Fibroblast of lung (primary cell): ENCODE results near the gene ZSWIM7. TPM values are rescaled to one million over a fixed set of nuclear protein-coding genes. Genes with fewer than 3 reads are reported as not detected.

Experiments
- DNase-seq, 2 donors: peaks; one replicate each; pipeline versions ENCODE4 v3.0.0 to v3.0.0-alpha.2; 2010; ENCODE audit warnings: low read depth in 2 of 2
- H2AFZ ChIP-seq: 2 replicates; pipeline ENCODE4 v1.5.1; 2012; ENCODE audit warnings: low read length, control low read depth, inconsistent platforms
- H3K27ac ChIP-seq: 2 replicates; pipeline ENCODE4 v1.5.1; 2011; ENCODE audit warnings: low read length, control low read depth; ENCODE audit not compliant: insufficient read depth
- H3K27me3 ChIP-seq: 2 replicates; pipeline ENCODE4 v1.5.1; 2011; ENCODE audit warnings: mild to moderate bottlenecking, low read length; ENCODE audit not compliant: control insufficient read depth, insufficient read depth
- H3K36me3 ChIP-seq: 2 replicates; pipeline ENCODE4 v1.5.1; 2011; ENCODE audit warnings: low read length; ENCODE audit not compliant: control insufficient read depth, insufficient read depth
- H3K4me1 ChIP-seq: 2 replicates; pipeline ENCODE4 v1.5.1; 2011; ENCODE audit warnings: low read length; ENCODE audit not compliant: control insufficient read depth, insufficient read depth; ENCODE audit errors: extremely low read depth
- H3K4me2 ChIP-seq: 2 replicates; pipeline ENCODE4 v1.5.1; 2011; ENCODE audit warnings: low read length, control low read depth; ENCODE audit not compliant: insufficient read depth; ENCODE audit errors: extremely low read depth
- H3K4me3 ChIP-seq, 4 experiments: fragments of 200-600 bp in 1 of 4; sonication (generic) in 1 of 4; replicated peaks in 1 of 4; 2 replicates each; pipeline ENCODE4 v1.5.1; 2011 to 2016; ENCODE audit warnings: low read length in 4 of 4, low read depth in 3 of 4, mild to moderate bottlenecking in 3 of 4, control low read depth in 2 of 4, inconsistent platforms in 1 of 4, mixed read lengths in 1 of 4; ENCODE audit not compliant: insufficient read depth in 1 of 4; ENCODE audit errors: control extremely low read depth in 1 of 4
- H3K79me2 ChIP-seq: 2 replicates; pipeline ENCODE4 v1.5.1; 2012; ENCODE audit warnings: mild to moderate bottlenecking, low read length, inconsistent platforms; ENCODE audit not compliant: control insufficient read depth, insufficient read depth
- H3K9ac ChIP-seq: 2 replicates; pipeline ENCODE4 v1.5.1; 2011; ENCODE audit warnings: mild to moderate bottlenecking, low read length, control low read depth; ENCODE audit not compliant: insufficient read depth
- H3K9me3 ChIP-seq: 2 replicates; pipeline ENCODE4 v1.5.1; 2012; ENCODE audit warnings: low read depth, low read length; ENCODE audit not compliant: control insufficient read depth, insufficient read depth
- H4K20me1 ChIP-seq: 2 replicates; pipeline ENCODE4 v1.5.1; 2011; ENCODE audit warnings: low read length; ENCODE audit not compliant: control insufficient read depth, insufficient read depth; ENCODE audit errors: extremely low read depth
- EZH2 ChIP-seq: IDR thresholded peaks from 2 replicates; pipeline ENCODE4 v1.5.1; 2012; ENCODE audit warnings: low read length, control low read depth, mild to moderate bottlenecking; ENCODE audit errors: missing control alignments
- polyA plus RNA-seq, 2 donors: library from polyadenylated mRNA; depleted of rRNA in 1 of 2; stranded (reverse) in 1 of 2; unstranded in 1 of 2; fragments of >200 nt; gene quantifications; 2 replicates each; pipeline ENCODE4 v1.2.1, GENCODE V29; 2011 to 2012; ENCODE audit warnings: missing spikeins in 1 of 2
- total RNA-seq: library from RNA; depleted of rRNA; stranded (reverse); fragments of >200 nt; gene quantifications from 2 replicates; pipeline ENCODE4 v1.2.1, GENCODE V29; 2014
- TF ChIP-seq, protein P1 (sequence below), 2 donors: IDR thresholded peaks in 1 of 2; conservative IDR thresholded peaks in 1 of 2; 1 replicate in 1 of 2; 2 replicates in 1 of 2; pipeline ENCODE4 v1.5.1; 2011 to 2012; ENCODE audit warnings: low read length in 2 of 2, control low read depth in 1 of 2, inconsistent platforms in 1 of 2, low read depth in 1 of 2, mild to moderate bottlenecking in 1 of 2

The ZSWIM7 gene
- total and polyA plus RNA-seq, 2 donors (not counting 1 experiment from before 2014, with no cell fraction given): 17.6 to 28.9 TPM

DNA sequence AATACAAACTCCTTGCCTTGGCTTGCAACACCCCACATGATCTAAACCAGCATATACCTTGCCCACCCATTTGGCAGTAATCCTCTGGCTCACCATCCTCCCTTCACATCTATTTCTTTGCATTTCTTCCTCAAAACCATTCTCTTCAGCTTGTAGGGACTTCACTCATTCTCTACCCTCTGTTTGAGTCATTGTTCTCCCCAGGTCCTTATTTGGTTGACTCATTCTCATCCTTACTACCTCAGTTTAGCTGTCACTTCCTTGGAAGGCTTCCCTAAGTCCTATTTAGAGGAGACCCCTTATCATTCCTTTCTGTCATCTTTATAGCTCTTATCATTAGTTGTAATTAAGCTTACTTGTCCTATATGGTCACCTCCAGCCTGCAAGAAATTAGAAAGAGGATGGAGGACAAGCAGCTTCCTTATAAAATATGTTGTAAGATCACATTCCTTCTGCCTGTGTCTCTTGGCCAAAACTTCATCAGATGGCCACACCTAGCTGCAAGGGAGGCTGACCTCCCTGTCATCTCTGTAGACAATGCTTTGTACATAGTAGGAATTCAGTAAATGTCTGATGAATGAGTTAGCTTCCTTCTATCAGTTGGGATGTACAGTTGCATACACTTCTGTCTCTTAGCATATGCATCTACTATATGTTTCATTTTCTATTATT lies 1.9 kb upstream of the ZSWIM7 start:
- Histone ChIP-seq H3K4me1 (peaks cover 6% of the 10 kb centered on the region), H4K20me1 (peaks cover 2% of the 10 kb centered on the region), H3K27me3 (no peaks in the 10 kb centered on the region), H3K36me3 (peaks cover 11% of the 10 kb centered on the region), H3K79me2 (peaks cover 20% of the 10 kb centered on the region), H3K4me3 (peak overlapping the region; percentile 66 to 87 (median 83)), H2AFZ (no peak overlapping the region), H3K9me3 (no peaks in the 10 kb centered on the region), H3K27ac (no peak overlapping the region), H3K4me2 (peak overlapping the region; percentile 99), H3K9ac (no peak overlapping the region)
- TF ChIP-seq EZH2: no peak
- TF ChIP-seq, protein P1, sequence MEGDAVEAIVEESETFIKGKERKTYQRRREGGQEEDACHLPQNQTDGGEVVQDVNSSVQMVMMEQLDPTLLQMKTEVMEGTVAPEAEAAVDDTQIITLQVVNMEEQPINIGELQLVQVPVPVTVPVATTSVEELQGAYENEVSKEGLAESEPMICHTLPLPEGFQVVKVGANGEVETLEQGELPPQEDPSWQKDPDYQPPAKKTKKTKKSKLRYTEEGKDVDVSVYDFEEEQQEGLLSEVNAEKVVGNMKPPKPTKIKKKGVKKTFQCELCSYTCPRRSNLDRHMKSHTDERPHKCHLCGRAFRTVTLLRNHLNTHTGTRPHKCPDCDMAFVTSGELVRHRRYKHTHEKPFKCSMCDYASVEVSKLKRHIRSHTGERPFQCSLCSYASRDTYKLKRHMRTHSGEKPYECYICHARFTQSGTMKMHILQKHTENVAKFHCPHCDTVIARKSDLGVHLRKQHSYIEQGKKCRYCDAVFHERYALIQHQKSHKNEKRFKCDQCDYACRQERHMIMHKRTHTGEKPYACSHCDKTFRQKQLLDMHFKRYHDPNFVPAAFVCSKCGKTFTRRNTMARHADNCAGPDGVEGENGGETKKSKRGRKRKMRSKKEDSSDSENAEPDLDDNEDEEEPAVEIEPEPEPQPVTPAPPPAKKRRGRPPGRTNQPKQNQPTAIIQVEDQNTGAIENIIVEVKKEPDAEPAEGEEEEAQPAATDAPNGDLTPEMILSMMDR (conservative IDR thresholded peaks at IDR 0.05 in 1 of 2, IDR thresholded peaks at IDR 0.05 in 1 of 2; ENCODE audit: low read depth in 1 of 2, low read length in 2 of 2): no peak
- no peak for DNase-seq

DNA sequence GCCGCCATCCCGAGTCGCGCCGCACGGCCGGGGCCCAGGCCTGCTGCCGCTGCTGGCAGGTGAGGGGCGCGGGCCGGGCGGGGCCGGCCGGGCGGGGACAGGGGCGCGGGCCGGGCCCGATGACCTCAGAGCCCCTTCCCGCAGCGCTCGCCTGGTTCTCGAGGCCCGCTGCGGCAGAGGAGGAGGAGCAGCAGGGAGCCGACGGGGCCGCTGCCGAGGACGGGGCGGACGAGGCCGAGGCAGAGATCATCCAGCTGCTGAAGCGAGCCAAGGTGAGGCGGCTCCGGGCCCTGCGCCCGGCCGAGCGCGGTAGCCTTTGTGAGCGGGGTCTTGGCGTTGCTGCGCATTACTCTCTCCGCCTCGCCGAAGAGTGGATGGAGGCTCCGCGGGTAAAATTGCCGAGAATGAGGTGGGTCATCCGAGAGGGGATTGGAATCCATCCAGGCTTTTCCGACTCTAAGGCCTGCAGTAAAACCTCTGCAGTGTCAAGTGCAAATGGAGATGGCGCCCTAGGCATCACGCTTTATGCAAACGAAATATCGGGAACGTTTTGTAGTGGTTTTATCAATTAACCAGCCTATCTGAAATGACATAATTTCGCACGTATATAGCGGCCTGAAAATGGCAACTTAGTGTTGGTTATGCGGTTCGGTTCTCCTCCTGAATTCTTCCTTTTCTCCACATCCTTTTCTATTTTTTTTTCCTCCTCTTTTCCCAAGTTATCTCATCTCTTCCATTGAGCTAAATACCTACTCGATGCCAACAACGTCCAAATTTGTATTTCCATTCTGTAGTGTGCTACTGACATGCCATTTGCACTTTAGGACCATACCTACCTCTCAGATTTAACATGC lies 697 bp upstream of the ZSWIM7 start:
- Histone ChIP-seq H3K36me3 (peaks cover 11% of the 10 kb centered on the region), H2AFZ (peak overlapping the region; percentile 3), H3K4me2 (peak overlapping the region; percentile 99), H3K9me3 (no peaks in the 10 kb centered on the region), H3K4me3 (peak overlapping the region; percentile 66 to 87 (median 83)), H3K9ac (peak overlapping the region; percentile 93), H3K27me3 (no peaks in the 10 kb centered on the region), H4K20me1 (peaks cover 2% of the 10 kb centered on the region), H3K79me2 (peaks cover 20% of the 10 kb centered on the region), H3K27ac (peak overlapping the region; percentile 98), H3K4me1 (peaks cover 6% of the 10 kb centered on the region)
- TF ChIP-seq, protein P1 (conservative IDR thresholded peaks at IDR 0.05 in 1 of 2, IDR thresholded peaks at IDR 0.05 in 1 of 2; ENCODE audit: low read depth in 1 of 2, low read length in 2 of 2): no peak
- TF ChIP-seq EZH2: no peak
- DNase-seq: peak; percentile 39 to 41

GRCh38 chr17:15998031-15998562 lies 1.4 kb downstream of the ZSWIM7 start:
- Histone ChIP-seq H3K27me3 (no peaks in the 10 kb centered on the region), H2AFZ (no peak overlapping the region), H4K20me1 (peaks cover 2% of the 10 kb centered on the region), H3K36me3 (peaks cover 7% of the 10 kb centered on the region), H3K4me1 (peaks cover 6% of the 10 kb centered on the region), H3K79me2 (peaks cover 20% of the 10 kb centered on the region), H3K9me3 (no peaks in the 10 kb centered on the region), H3K4me2 (no peak overlapping the region), H3K4me3 (peak overlapping the region in 1 of 4 experiments; percentile 47), H3K27ac (no peak overlapping the region), H3K9ac (no peak overlapping the region)
- DNase-seq: no peak
- TF ChIP-seq, protein P1 (conservative IDR thresholded peaks at IDR 0.05 in 1 of 2, IDR thresholded peaks at IDR 0.05 in 1 of 2; ENCODE audit: low read depth in 1 of 2, low read length in 2 of 2): no peak
- TF ChIP-seq EZH2: no peak
